ENCODE results near the gene KLK13. TPM values are rescaled to one million over a fixed set of nuclear protein-coding genes. Genes with fewer than 3 reads are reported as not detected.
A peak's percentile ranks its signal among the peaks of the same experiment; 100 is the strongest.

The KLK13 gene
- under 1 TPM in 1 of 2 donors, not detected in 1; 0.77 TPM for total RNA-seq

- DNase-seq (ENCODE audit: low spot score), result no peak
- intact Hi-C loops (cut with DNase I), result no loop called here
- Histone ChIP-seq H3K4me3 (peak within 1 kb of the TSS; percentile 5 to 21), H3K9me3 (no peaks in the 10 kb centered on the region), H3K36me3 (no peaks in the 10 kb centered on the region), H3K27me3 (replicated peaks; ENCODE audit: insufficient read depth) (no peaks in the 10 kb centered on the region), H3K27ac (no peak within 1 kb of the TSS), H3K4me1 (replicated peaks) (no peaks in the 10 kb centered on the region)
- TF ChIP-seq POLR2A (IDR thresholded peaks at IDR 0.05), result no peak
- no peak for TF ChIP-seq CTCF (IDR thresholded peaks at IDR 0.05)
- TF ChIP-seq POLR2AphosphoS5 (IDR thresholded peaks at IDR 0.05), result no peak
- WGBS, result 13% methylated on average over 38 of the region's 38 CpGs
Observed at GRCh38 chr19:51064534-51065220, at the start of gene KLK13. Gene KLK13, minus strand, starts transcription at chr19:51065092. Its CDS starts 25 bp downstream, at chr19:51065067.

- intact Hi-C loops (cut with DNase I), result no loop called here
- DNase-seq (ENCODE audit: low spot score), result no peak
- H3K36me3 ChIP-seq, result no peaks in the 10 kb centered on the region
Observed at GRCh38 chr19:51114087-51114729, 49.3 kb upstream of the KLK13 start.

GRCh38 chr19:51111606-51112005 is 46.7 kb upstream of the KLK13 start:
- DNase-seq (ENCODE audit: low spot score), result no peak
- 17% methylated on average over 6 of the region's 6 CpGs for WGBS
- no peak overlapping the region for H3K4me3 ChIP-seq
- H3K36me3 ChIP-seq, result no peaks in the 10 kb centered on the region
- TF ChIP-seq CTCF (IDR thresholded peaks at IDR 0.05), result no peak
- TF ChIP-seq POLR2A (IDR thresholded peaks at IDR 0.05), result no peak
- TF ChIP-seq POLR2AphosphoS5 (IDR thresholded peaks at IDR 0.05), result no peak
- no peaks in the 10 kb centered on the region for H3K27me3 ChIP-seq (replicated peaks; ENCODE audit: insufficient read depth)
- H3K9me3 ChIP-seq, result no peaks in the 10 kb centered on the region
- H3K27ac ChIP-seq, result no peak overlapping the region
- H3K4me1 ChIP-seq (replicated peaks), result peaks cover 6% of the 10 kb centered on the region
- intact Hi-C loops (cut with DNase I), result no loop called here

More at GRCh38 chr19:51114087-51114729, 49.3 kb upstream of the KLK13 start:
- no peaks in the 10 kb centered on the region for H3K4me1 ChIP-seq (replicated peaks)
- H3K27ac ChIP-seq, result no peak overlapping the region
- WGBS, result 84% methylated on average over 6 of the region's 6 CpGs
- TF ChIP-seq CTCF (IDR thresholded peaks at IDR 0.05) (no peak), POLR2A (IDR thresholded peaks at IDR 0.05) (no peak), POLR2AphosphoS5 (IDR thresholded peaks at IDR 0.05) (no peak)
- H3K27me3 ChIP-seq (replicated peaks; ENCODE audit: insufficient read depth), result no peaks in the 10 kb centered on the region
- H3K4me3 ChIP-seq, result no peak overlapping the region
- H3K9me3 ChIP-seq, result no peaks in the 10 kb centered on the region

- no peaks in the 10 kb centered on the region for H3K9me3 ChIP-seq
- intact Hi-C loops (cut with DNase I), result no loop called here
- WGBS, result 83% methylated on average over 1 of the region's 1 CpG
- no peak for DNase-seq (ENCODE audit: low spot score)
- peaks cover 6% of the 10 kb centered on the region for H3K4me1 ChIP-seq (replicated peaks)
- no peak overlapping the region for H3K27ac ChIP-seq
- H3K4me3 ChIP-seq, result no peak overlapping the region
- TF ChIP-seq POLR2AphosphoS5 (IDR thresholded peaks at IDR 0.05) (no peak), POLR2A (IDR thresholded peaks at IDR 0.05) (no peak), CTCF (IDR thresholded peaks at IDR 0.05) (no peak)
- no peaks in the 10 kb centered on the region for H3K27me3 ChIP-seq (replicated peaks; ENCODE audit: insufficient read depth)
- no peaks in the 10 kb centered on the region for H3K36me3 ChIP-seq
Observed at GRCh38 chr19:51110666-51110971, 45.7 kb upstream of the KLK13 start.

- Histone ChIP-seq H3K36me3 (no peaks in the 10 kb centered on the region), H3K4me3 (peak overlapping the region; percentile 60 to 68), H3K9me3 (no peaks in the 10 kb centered on the region), H3K27me3 (replicated peaks; ENCODE audit: insufficient read depth) (no peaks in the 10 kb centered on the region), H3K27ac (peak overlapping the region in 1 of 2 donors; percentile 49), H3K4me1 (replicated peaks) (peaks cover 6% of the 10 kb centered on the region)
- 6% methylated on average over 15 of the region's 15 CpGs for WGBS
- no peak for TF ChIP-seq CTCF (IDR thresholded peaks at IDR 0.05)
- TF ChIP-seq POLR2AphosphoS5 (IDR thresholded peaks at IDR 0.05), result no peak
- no peak for TF ChIP-seq POLR2A (IDR thresholded peaks at IDR 0.05)
- intact Hi-C loops (cut with DNase I), result loop anchor here (5.0 kb wide), 1 partner anchor 484 kb away; no protein-coding TSS in a partner anchor
- DNase-seq (ENCODE audit: low spot score), result no peak
Observed at GRCh38 chr19:51108805-51109146, 43.9 kb upstream of the KLK13 start.
